Motor neuron (in vitro differentiated cells): ENCODE measurements around the gene ARHGAP36. TPM values are rescaled to one million over a fixed set of nuclear protein-coding genes. Genes with fewer than 3 reads are reported as not detected.
A peak's percentile ranks its signal among the peaks of the same experiment; 100 is the strongest.

Experiments
- ATAC-seq, 8 experiments: fragments of 200-7000 bp; cut with Tn5 transposase; replicated peaks in 6 of 8; 2 replicates each; pipeline ENCODE4 v1.8.0; 2021; ENCODE audit warnings: mild to moderate bottlenecking in 8 of 8, moderate library complexity in 8 of 8
- H3K27ac ChIP-seq, 2 donors: fragments of 250-450 bp; sonication (Bioruptor Pico); 2 replicates each; pipeline ENCODE4 v1.9.0; 2021; ENCODE audit warnings: antibody characterized with exemption in 2 of 2, mild to moderate bottlenecking in 2 of 2, moderate library complexity in 1 of 2
- H3K4me1 ChIP-seq, 2 donors: fragments of 250-450 bp; sonication (Bioruptor Pico); replicated peaks in 1 of 2; 2 replicates each; pipeline ENCODE4 v1.6.1; 2021; ENCODE audit warnings: antibody characterized with exemption in 2 of 2, mild to moderate bottlenecking in 2 of 2, moderate library complexity in 1 of 2
- H3K4me3 ChIP-seq, 5 donors: fragments of 250-450 bp; sonication (Bioruptor Pico); 2 replicates each; pipeline ENCODE4 v1.9.0; 2021; ENCODE audit warnings: antibody characterized with exemption in 5 of 5, mild to moderate bottlenecking in 5 of 5, moderate library complexity in 4 of 5
- WGBS, 10 experiments: fragments of 450-650 bp; shearing (Covaris generic); methylation state at CpG; one replicate each; pipeline ENCODE4 v1.0.0; 2022; 5-methylcytosine and 5-hydroxymethylcytosine counted together
- in situ Hi-C, 9 experiments: fragments of 400-800 bp; cut with MboI; loops; one replicate each; pipeline ENCODE4 v1.15.0; 2021; ENCODE audit warnings: low sequenced_read_pairs in 9 of 9, low pct_unique_long_range_greater_than_20kb in 2 of 9; ENCODE audit not compliant: unreplicated experiment in 9 of 9
- total RNA-seq, 8 experiments: library from RNA; unstranded; fragments of 300-600 nt; gene quantifications; 2 replicates each; pipeline versions ENCODE4 v1.2.3 to v1.2.4, GENCODE V29; 2022

The ARHGAP36 gene
- total RNA-seq, 8 experiments from 2014 or later: 0.42 to 41.8 (median 0.69) TPM; not detected in 3

DNA sequence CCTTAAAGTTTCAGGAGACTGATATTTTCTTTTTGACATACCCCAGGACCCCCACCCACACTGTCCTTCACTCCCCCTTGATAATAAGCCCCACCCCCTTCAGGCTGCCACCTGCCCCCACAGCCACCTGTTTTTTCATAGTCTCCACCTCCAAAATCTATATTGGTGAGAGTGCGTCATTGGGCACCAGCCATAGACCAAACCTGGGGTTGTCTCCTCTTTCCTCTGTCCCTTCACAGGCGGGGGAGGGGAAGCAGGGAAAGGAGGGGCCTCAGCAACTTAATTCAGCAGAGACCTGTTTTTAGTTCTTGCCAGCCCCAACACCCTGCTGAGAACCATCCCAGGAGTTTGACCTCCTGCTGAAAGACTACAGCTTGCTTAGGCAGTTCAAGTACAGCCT, 1.1 kb downstream of the ARHGAP36 start:
- in situ Hi-C loops: no loop called here
- WGBS, 10 experiments: 20% methylated on average over 1 of the region's 2 CpGs; no CpG with 5 or more reads in 9 of the 10 experiments

DNA sequence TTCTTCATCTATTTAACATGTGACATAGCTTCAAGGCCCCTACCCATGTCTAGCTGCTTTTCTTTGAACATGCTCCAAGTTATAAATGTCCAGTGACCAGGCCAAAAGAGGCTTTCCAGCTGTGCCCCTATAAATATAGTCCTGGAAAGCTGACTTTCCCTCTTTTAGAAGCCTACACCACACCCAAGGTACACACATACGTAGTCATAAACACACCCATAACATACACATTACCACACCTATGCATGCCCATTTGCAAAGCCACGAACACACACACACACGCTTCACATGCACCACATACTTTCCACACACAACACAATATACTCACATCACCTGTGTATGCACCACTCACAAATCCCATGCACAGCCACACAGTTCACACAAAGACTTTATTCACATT, 2.0 kb downstream of the ARHGAP36 start:
- Histone ChIP-seq H3K4me1 (peaks cover 0 to 18% of the 10 kb centered on the region in 2 donors), H3K4me3 (no peak overlapping the region), H3K27ac (no peak overlapping the region)
- in situ Hi-C loops: no loop called here
- no peak for ATAC-seq
- 0 to 100% (median 28%) methylated on average over 1 to 2 of the region's 3 CpGs; no CpG with 5 or more reads in 7 of the 10 experiments for WGBS, 10 experiments

More for the DNA sequence above, 1.1 kb downstream of the ARHGAP36 start:
- H3K4me3 ChIP-seq: no peak overlapping the region
- H3K4me1 ChIP-seq: peaks cover 0 to 15% of the 10 kb centered on the region in 2 donors
- H3K27ac ChIP-seq: no peak overlapping the region
- ATAC-seq: no peak

DNA sequence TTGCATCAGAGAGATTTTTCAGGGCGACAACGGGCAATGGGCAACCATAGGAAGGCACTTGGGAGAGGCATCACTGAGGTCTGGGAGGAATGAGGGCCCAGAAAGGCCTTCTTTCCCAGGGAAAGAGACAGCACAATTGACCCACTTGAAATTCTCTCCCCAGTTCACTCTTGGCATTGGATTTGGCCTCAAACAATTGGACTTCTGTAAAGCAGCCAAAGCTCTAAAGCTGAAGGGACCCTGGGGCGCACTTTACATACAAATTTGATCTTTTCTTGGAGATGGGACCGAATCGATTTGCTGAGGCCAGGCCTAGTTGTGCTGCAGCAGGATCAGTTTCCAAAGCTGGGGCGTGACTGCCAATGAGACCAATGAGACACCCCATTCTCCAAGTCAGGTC, 3.2 kb downstream of the ARHGAP36 start:
- no peak for ATAC-seq
- in situ Hi-C loops: no loop called here
- Histone ChIP-seq H3K4me1 (peaks cover 0 to 22% of the 10 kb centered on the region in 2 donors), H3K27ac (no peak overlapping the region), H3K4me3 (no peak overlapping the region)
- WGBS, 10 experiments: 0 to 100% (median 47%) methylated on average over 1 to 6 of the region's 6 CpGs; no CpG with 5 or more reads in 4 of the 10 experiments

DNA sequence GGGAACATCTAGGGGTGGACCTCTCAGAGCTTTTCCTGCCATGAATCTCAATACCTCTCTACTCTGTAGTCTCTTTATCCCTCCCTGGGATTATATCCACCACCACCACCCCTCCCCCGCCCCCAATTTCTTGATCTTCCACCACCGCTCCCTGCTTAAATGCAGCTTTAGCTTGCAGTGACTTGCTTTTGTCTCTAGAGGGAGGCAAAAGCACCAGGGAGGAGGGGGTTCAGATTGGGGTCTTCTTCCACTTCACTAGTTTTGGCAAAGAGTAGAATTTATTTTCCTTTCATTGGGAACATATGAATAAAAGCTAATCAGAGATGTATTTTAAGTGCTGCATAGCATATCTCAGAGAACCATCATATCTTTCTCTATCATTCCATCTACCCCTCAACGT, 5.5 kb downstream of the ARHGAP36 start:
- 0 to 54% methylated on average over 1 to 2 of the region's 3 CpGs; no CpG with 5 or more reads in 8 of the 10 experiments for WGBS, 10 experiments
- in situ Hi-C loops: no loop called here
- no peak for ATAC-seq
- Histone ChIP-seq H3K4me3 (no peak overlapping the region), H3K4me1 (peaks cover 3 to 22% of the 10 kb centered on the region in 2 donors), H3K27ac (no peak overlapping the region)

DNA sequence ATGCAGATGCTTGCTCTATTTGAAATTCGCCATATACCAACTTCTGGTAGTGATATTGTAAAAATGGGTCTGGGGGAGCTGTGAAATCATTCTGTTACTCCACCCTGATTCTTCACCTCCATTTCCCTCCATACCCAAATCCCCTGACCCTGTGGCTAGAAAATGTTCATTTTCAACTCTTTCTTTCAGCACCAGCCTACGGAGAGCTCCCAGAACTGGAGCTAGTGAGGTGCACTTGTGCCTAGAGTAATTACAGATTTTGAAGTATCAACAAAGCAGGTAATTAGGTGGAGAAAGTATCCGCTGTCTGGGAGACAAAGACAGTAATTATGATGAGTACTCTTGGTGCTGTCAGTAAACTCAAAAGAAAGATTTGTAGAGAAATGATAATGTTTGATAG, 8.1 kb downstream of the ARHGAP36 start:
- H3K27ac ChIP-seq: no peak overlapping the region
- in situ Hi-C loops: no loop called here
- 0 to 80% (median 40%) methylated on average over 1 to 2 of the region's 3 CpGs; no CpG with 5 or more reads in 7 of the 10 experiments for WGBS, 10 experiments
- H3K4me1 ChIP-seq: peaks cover 3 to 13% of the 10 kb centered on the region in 2 donors
- H3K4me3 ChIP-seq: peak overlapping the region in 1 of 5 donors; percentile 50
- no peak for ATAC-seq

DNA sequence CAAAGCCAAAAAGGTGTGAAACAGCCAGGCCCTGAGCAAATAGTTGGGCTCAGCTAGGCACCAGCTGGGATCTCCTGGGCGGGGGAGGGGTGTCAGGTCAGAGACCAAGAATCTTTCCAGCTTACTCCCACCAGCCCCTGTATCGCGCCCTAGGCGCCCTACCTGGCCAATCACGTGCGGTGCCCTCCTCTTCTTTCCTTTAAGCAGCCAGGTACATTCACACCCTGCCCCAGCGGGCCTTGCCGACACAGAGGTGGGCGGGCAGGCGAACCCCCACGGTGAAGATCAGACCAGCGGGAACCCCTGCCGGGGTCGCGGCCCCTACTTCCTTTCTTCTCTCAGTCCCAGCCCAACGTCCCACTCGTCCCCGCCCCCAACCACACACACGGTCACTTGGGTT, 9.1 kb downstream of the ARHGAP36 start:
- peak overlapping the region in 1 of 2 donors; percentile 41 for H3K27ac ChIP-seq
- no peak for ATAC-seq
- H3K4me1 ChIP-seq: peaks cover 3 to 13% of the 10 kb centered on the region in 2 donors
- in situ Hi-C loops: no loop called here
- WGBS, 10 experiments: no CpG with 5 or more reads among the region's 19 CpGs
- H3K4me3 ChIP-seq: peak overlapping the region in 4 of 5 donors; percentile 45 to 50 (median 46)

DNA sequence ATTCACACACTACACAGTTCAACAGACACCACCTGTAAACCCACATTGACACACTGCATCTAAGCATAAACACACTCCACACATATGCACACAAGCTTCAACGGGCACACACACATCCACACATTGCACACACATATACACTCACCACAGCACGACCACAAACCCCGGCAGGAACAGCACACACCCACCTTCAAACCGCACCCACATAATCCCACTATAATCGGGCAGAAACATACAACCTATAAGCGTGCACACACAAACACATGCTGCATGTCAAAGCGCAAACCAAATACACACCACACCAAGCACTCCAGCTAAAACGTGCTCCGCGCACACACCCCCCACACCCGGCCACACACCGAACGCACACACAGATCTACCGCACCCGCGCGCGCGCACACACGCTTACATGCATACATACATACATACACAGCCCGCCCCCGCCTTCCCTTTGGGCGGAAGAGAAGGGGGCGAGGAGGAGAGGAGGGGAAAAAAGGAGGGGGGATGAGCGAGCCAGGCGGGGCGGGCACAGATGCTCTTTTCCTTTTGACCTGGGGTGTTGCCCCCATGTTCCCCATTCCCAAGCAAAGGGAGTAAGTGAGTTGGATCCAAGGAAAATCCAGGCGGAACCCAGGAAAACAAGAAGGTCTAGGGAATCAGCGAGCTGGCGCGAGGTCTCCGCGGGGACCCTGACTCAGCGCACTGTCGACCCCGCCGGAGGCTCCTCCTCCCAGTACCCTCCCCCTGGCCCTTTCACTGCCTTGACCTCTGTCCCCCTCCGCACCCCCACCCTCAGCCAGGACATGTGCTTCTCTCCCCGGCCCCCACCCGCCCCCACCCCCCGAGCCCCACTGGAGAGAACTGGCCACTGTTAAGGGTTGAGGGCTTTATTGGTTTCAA, 9.9 kb downstream of the ARHGAP36 start:
- Histone ChIP-seq H3K4me3 (peak overlapping the region; percentile 29 to 50 (median 45)), H3K4me1 (peaks cover 3 to 13% of the 10 kb centered on the region in 2 donors), H3K27ac (peak overlapping the region in 1 of 2 donors; percentile 41)
- peak in 6 of 8 experiments; percentile 30 to 63 (median 58) for ATAC-seq
- in situ Hi-C loops: no loop called here
- WGBS, 10 experiments: 0 to 49% (median 0%) methylated on average over 1 to 3 of the region's 41 CpGs; no CpG with 5 or more reads in 7 of the 10 experiments

DNA sequence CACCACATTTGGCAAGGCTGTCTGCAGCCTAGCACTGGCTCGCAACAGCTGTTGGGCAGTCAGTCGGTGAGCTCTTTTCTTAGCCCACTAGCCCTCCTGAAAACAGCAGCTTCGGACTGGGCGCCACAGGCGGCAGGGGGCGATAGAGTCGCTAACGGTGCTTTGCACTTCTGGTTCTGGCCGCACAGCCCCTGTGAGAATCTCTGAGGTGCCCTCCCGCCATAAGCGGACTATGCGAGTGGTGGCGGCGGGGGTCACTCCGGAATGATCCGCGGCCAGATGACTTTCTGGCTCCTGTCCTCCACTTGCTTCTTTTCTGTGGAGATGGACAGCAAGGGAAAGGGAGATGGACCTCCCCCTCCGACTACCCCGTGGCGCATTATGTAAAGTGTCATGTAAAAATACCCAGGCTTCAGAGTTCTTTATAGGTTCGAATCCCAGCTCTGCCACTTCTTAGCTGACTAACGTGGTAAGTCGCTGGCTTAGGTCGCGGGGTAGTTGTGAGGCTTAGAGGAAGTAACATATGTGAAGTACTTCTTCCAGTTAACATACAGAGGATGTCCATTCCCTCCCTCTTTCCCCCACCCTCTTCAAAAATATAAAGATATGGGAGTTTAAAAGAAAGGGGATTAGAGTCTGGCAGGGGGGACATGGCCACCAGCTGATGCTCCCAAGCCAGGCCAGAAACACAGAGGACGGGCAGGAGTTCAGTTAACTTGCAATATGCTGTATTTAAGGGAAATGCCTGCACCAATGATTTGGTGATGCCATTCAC, 11.0 kb downstream of the ARHGAP36 start:
- no peak overlapping the region for H3K27ac ChIP-seq
- in situ Hi-C loops: no loop called here
- H3K4me1 ChIP-seq: peaks cover 3 to 7% of the 10 kb centered on the region in 2 donors
- peak; percentile 24 to 90 (median 83) for ATAC-seq
- 0 to 26% (median 14%) methylated on average over 1 to 23 of the region's 26 CpGs; no CpG with 5 or more reads in 7 of the 10 experiments for WGBS, 10 experiments
- peak overlapping the region; percentile 29 to 50 (median 45) for H3K4me3 ChIP-seq

DNA sequence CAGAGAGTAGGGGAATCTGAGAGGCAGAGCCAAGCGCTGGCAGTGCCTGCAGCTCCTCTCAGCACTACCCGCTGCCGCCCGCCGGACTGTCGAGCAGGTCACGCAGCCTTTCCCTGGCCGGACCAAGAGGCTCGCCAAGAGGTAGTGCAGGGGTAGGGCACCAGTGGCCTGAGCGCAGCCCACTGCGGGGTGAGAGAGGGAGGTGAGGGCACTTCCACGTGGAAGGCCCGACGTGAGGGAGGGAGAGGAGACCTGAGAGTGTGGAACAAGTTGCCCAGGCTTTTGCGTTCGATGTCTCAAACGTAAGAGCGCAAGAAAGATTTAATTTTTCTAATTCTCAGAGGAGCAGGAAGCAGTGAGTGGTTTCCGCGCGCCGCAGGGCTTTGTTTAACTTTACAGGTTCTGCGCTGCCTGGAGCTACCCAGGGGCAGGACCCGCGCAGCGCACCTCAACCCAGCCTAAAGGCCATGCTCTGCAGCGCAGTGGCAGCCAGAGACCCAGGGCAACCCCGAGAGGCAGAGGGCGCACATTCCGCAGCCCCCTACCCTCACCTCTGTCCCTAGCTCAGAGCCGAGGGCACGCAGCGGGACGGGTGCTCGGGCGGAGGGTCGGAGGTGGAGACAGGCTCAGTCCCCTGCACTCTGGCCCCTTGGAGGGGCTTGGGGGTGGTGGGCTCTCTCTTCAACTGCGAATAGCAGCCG, 14.9 kb downstream of the ARHGAP36 start:
- in situ Hi-C loops: no loop called here
- 0 to 81% (median 40%) methylated on average over 3 to 21 of the region's 39 CpGs; no CpG with 5 or more reads in 5 of the 10 experiments for WGBS, 10 experiments
- no peak for ATAC-seq
- H3K27ac ChIP-seq: no peak overlapping the region
- H3K4me3 ChIP-seq: no peak overlapping the region
- H3K4me1 ChIP-seq: no peaks in the 10 kb centered on the region

DNA sequence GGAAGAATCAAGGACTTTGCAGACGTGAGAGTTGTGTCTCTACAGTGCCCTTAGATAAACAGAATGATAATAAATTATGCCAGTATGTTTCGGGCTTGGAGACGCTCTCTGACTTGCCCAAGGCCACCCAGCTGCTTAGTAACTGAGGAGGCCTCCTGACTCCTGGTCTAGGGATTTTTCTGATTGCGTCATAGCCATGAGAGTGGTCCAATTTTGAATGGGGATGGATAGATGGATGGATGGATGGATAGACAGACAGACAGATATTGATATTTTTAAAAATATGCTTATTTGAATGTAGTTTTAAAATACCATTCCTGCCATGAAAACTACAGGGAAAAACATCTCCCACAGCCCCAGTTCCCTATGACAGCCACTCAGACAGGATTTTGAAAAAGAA, 15.5 kb downstream of the ARHGAP36 start:
- H3K27ac ChIP-seq: no peak overlapping the region
- H3K4me1 ChIP-seq: no peaks in the 10 kb centered on the region
- in situ Hi-C loops: no loop called here
- no peak overlapping the region for H3K4me3 ChIP-seq
- 0 to 31% methylated on average over 1 to 2 of the region's 4 CpGs; no CpG with 5 or more reads in 8 of the 10 experiments for WGBS, 10 experiments
- ATAC-seq: no peak

DNA sequence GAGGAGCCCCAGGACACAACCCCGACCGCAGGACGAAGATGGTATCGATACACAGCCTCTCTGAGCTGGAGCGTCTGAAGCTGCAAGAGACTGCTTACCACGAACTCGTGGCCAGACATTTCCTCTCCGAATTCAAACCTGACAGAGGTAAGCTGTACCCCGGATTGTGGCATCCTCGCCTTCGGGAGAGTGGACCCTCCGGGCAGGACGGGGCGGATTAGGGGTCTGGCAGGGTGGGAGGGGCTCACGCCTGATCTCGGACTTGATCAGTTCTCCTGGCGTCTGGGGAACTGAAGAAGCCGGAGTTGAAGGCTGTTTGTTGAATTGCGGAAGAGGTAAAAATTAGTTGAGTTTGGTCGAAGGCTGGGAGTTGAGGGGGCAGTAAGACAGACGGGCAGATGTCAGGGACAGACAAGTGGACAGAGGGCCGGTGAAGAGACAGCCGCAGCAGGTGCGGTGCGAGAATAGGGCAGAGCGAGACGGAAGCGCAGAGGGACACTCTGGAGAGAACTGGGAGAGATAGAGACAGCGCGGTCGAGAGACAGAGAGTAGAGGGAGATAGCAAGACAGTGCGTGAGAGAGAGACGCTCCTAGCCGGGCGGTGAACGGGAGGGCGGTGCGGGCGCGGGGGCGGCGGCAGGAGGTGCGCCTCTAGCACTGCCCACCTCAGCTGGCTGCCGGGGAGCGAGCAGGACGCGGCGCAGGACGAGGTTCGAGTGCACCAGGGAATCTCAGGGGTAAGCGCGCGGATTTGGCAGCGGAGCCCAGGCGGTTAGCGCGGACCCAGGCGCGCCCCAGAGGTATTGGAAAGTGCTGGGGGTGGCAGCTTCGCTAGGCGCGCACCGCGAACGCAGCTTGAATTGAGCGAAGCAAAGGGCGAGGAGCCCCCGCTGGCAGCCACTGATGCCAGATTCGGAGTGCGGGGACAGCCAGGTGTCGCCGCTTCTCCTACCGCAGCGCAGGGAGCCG, 23.9 kb downstream of the ARHGAP36 start:
- 0 to 44% (median 39%) methylated on average over 5 to 28 of the region's 75 CpGs; no CpG with 5 or more reads in 7 of the 10 experiments for WGBS, 10 experiments
- ATAC-seq: peak in 5 of 8 experiments; percentile 39 to 61 (median 56)
- Histone ChIP-seq H3K4me3 (peak overlapping the region; percentile 12 to 27 (median 23)), H3K27ac (no peak overlapping the region), H3K4me1 (peaks cover 0 to 4% of the 10 kb centered on the region in 2 donors)
- in situ Hi-C loops: no loop called here
